Fibroblast of the aortic adventitia (primary cell): ENCODE measurements around the gene FAM72C. TPM values are rescaled to one million over a fixed set of nuclear protein-coding genes. Genes with fewer than 3 reads are reported as not detected.
"Not testable (repeated sequence)": the region's sequence is repeated elsewhere in the genome, so short reads cannot be mapped to it uniquely, and the experiment has no call there.

Experiments used
- DNase-seq: peaks from one replicate; pipeline ENCODE4 v3.0.0-alpha.2; 2010; ENCODE audit warnings: low read depth
- H3K4me3 ChIP-seq: 2 replicates; pipeline ENCODE4 v1.5.1; 2011; ENCODE audit warnings: low read depth, mild to moderate bottlenecking, control low read depth, low read length, moderate library complexity
- CTCF ChIP-seq: IDR thresholded peaks from 2 replicates; pipeline ENCODE4 v1.5.1; 2011; ENCODE audit warnings: mild to moderate bottlenecking, low read length, control low read depth, inconsistent platforms; ENCODE audit not compliant: insufficient read depth
- small RNA-seq: library from RNA; depleted of rRNA; stranded (forward); fragments of <200 nt; gene quantifications from one replicate; pipeline ENCODE3, GENCODE V24; 2012
- total RNA-seq: library from RNA; depleted of rRNA; stranded (reverse); fragments of >200 nt; gene quantifications from 2 replicates; pipeline ENCODE4 v1.2.3, GENCODE V29; 2012; ENCODE audit warnings: low replicate concordance

The FAM72C gene
- total RNA-seq, 1 donor = 0.45 TPM

GRCh38 chr1:143938922-143939321, 32.9 kb downstream of the FAM72C start:
- H3K4me3 ChIP-seq, DNase-seq: not testable (repeated sequence)

DNA sequence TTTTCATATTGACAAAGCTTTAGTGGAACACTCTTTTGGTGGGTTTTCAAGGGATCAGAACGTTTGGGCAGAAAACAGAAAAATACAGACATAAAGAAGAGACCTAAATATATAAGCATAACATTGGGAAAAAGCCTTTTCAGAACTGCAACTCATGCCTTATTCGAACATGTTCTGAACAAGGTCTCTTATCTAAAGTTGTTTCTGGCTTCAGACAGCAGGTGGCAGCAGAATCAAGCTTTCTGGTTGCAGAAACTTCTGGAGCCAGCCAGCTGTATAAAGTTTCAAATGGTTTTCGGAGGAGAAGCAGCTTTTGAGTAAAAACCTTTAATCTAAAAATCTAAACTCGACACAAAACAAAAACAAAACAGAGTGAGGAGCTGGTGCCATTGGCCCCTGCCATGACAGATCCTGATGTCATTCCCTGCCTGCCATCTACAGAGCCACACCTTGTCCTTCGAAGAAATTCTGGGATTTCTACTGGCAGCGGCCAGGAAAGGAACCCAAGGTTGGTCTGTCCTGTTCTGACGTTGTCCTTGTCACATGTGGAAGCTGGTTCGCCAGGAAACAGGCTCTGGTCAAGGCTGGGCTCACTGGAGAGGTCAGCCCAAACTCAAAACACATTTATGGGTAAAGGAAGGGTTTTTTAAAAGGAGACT, 35.2 kb downstream of the FAM72C start:
- not testable (repeated sequence) for H3K4me3 ChIP-seq
- peak; percentile 31 for TF ChIP-seq CTCF
- DNase-seq = peak; percentile 43

DNA sequence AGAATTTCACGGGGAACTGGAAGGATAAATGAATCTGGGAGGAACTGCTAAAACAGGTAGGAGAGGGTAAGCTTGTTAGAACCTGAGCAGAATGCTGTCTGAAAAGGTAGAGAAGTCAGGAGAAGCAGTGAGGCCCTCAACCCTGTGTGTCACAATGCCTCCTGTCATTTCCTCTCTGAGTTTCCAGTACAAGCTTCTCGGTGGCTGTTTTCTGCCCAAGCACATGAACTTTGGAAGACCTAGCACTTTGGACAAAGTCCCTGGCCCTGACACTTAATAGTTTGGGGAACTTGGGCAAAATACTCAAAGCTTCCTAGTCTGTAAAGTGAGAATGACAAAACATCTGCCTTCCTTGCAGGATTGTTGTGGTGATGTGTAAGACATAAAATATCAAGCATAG, 52.7 kb downstream of the FAM72C start:
- not testable (repeated sequence) for DNase-seq, H3K4me3 ChIP-seq

- not testable (repeated sequence) for DNase-seq, H3K4me3 ChIP-seq
Measured at GRCh38 chr1:143918552-143918951, 53.2 kb downstream of the FAM72C start.

GRCh38 chr1:143913705-143914104, 58.1 kb downstream of the FAM72C start:
- DNase-seq, H3K4me3 ChIP-seq: not testable (repeated sequence)

Small RNA genes lying within 50 kb of the gene (small RNA-seq; reads per million reads assigned to genes)
- gene HIST2H3PS2 = not detected
